Measurements from ENCODE around the gene GYPC. TPM values are rescaled to one million over a fixed set of nuclear protein-coding genes. Genes with fewer than 3 reads are reported as not detected.
"Not testable (repeated sequence)": the region's sequence is repeated elsewhere in the genome, so short reads cannot be mapped to it uniquely, and the experiment has no call there.

Gene GYPC
- total RNA-seq, 1 donor from 2014 or later: 102 TPM

- DNase-seq: no peak
Measured at GRCh38 chr2:126671488-126671887, 15.5 kb downstream of the GYPC start.

GRCh38 chr2:126672980-126673605, 17.1 kb downstream of the GYPC start:
- no peak for DNase-seq

DNA sequence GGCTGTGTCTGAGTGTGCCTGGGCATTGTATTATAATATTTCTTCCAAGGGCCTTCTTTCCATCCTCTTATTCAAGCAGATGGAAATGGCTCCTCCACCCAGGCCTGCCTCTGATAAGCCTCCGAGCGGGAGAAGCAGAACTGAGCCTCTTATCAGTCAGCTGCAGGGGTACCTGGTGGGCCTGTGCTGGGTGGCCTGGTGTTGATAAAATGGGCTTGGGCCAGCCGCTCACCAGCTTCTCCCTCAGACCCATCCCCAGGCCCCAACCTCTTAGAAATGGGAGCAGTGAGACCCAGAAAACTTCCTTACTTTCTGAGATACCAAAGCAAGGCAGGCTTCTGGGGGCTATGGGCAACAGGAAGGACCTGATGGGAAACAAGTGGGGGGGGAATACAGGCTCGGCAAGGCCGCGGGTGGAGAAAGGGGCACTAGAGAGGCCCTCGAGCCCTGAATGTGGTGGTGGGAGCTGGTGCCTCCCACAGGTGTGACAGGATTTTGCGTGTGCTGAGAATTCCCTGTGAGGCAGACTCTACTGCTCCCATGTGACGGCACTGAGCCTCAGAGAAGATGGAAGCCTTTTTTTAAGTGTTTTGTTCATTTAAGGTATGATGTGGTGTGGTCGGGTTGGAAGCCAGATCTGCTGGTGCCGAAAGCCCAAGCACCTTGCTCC, 18.3 kb downstream of the GYPC start:
- DNase-seq: no peak

GRCh38 chr2:126675637-126676036, 19.7 kb downstream of the GYPC start:
- DNase-seq: no peak

GRCh38 chr2:126676221-126677175, 20.5 kb downstream of the GYPC start:
- DNase-seq: no peak

DNA sequence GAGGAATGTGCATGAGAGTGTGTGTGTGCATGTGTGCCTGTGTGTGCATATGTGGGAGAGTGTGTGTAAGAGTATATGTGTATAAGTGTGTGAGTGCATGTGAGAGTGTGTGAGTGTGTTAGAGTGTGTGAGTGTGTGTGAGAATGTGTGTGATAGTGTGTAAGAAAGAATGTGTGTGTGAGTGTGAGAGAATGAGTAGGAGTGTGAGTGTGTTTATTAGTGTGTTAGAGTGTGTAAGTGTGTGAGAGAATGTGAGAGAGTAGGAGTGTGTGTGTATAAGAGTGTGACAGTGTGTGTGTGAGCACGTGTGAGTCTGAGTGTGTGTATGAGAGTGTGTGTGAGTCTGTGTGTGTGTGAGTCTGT, 21.2 kb downstream of the GYPC start:
- DNase-seq: no peak

DNA sequence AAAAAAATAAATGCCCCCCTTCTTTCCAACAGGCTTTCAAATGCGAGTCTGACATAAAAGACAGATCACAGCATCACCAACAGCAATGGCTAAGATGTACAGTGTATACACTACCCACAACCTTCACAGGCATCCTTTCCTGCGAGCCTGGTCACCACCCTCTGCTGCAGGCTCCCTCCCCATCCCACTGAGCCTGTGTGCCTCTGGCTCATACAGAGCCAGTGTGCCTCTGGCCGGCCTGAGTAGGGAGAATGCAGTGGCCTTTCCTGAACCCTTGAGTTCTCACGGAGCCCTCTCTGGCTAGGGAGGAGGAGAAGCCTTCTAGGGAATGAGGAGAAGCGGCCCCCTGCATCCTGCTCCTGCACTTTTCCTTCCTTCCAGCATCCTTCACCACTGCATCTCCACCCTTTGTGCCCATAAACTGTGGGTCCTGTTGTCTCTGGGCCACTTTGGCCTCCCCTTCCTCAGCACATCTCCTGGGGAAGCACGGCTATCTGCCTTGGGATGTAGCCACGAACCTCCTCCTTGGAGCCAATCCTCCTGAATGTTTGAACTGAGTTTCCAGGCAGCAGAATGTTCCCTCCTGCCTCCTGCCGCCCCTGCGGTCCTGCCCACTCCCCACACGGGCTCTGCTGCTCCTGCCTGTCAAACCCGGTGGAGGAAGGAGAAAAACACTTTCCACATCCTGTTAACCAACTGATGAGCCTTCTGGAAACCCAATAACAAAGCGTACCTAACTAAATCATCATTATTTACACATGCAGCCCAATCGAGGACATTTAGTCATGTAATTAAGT, 22.5 kb downstream of the GYPC start:
- DNase-seq: no peak

DNA sequence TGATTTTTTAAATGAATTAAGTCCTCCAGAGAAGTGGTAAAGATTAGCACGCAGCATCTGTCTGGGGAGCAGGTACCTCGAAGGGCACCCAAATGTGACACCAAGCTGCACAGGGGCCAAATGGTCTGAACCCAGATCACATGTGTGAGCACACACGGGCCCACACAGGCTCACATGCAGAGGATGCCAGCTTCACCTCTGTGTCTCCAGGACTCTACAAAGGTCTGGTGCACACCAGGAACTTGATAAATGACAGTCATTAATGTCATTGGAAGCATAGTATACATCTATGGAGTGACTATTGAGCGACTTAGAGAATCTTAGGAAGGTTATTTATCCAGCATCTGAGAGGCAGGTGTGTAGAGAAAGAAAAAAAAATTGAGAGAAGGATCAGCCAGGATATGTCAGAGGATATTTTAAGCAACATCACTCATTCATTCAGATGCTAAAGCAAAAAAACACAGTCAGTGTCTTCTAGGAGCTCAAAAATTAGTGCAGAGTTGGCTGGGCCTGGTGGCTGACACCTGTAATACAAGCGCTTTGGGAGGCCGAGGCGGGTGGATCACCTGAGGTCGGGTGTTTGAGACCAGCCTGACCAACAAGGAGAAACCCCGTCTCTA, 23.2 kb downstream of the GYPC start:
- DNase-seq: no peak

DNA sequence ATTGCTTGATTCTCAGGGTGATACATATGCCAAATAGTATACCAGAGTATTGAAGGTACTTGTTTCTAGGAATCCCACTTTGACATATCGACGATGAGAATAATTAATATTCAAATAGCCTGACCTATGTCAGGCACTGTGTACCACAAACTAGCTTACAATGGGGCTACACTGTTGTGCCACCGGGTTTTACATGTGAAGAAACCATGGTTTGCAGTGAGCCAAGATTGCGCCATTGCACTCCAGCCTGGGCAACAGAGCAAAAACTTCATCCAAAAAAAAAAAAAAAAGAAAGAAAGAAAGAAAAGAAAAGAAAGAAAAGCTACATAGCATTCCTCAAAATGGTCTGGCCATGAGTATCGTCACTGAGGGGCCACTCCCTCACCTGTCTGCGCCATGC, 25.5 kb downstream of the GYPC start:
- DNase-seq: no peak

GRCh38 chr2:126685629-126686028, 29.7 kb downstream of the GYPC start:
- no peak for DNase-seq

DNA sequence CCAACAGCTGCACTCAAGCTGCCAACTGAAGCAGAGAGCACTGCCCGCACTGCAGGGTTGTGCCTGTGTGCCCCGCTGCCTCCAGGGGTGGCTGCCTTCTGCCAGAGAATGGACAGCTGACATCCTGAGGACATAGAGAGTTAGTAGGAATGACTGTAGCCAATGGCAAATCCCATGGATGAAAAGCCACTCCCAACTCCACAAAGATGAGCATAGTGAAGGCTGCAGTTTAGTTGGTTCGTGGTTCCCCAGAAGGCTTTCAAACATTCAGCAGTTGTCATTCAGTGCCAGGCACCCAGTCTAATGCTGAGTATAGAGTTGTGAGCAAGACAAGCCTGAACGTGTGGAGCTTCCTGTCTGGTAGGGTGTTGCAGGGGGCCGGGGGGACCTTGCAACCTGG, 30.3 kb downstream of the GYPC start:
- no peak for DNase-seq

DNA sequence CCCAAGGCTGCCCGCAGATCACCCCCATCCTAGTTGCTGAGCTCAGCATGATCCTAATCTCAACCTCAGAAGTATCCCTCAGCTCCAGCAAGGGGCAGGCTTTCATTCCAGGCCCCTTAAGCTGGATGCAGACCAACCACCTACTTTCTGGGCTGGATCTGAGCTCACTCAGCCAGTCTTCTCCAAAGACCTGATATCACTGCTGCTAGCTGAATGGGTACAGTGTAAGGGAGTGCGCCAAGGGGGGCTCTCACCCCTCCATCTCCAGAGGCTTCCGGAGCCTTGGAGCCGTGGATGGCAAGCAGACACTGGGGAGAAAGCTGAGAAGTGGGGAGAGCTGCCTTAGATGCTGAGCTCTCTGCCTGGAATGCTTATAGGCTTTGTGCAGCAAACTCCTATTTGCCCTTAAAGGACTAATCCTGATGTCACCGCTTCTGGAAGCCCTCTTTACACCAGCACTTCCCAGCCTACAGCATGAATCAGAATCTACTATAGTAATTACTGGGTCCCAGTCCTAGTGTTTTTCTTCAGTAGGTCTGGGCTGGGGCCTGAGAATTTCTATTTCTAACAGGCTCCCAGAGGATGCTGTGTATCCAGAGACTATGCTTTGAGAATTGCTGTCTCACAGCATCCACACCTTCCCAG, 31.0 kb downstream of the GYPC start:
- no peak for DNase-seq

DNA sequence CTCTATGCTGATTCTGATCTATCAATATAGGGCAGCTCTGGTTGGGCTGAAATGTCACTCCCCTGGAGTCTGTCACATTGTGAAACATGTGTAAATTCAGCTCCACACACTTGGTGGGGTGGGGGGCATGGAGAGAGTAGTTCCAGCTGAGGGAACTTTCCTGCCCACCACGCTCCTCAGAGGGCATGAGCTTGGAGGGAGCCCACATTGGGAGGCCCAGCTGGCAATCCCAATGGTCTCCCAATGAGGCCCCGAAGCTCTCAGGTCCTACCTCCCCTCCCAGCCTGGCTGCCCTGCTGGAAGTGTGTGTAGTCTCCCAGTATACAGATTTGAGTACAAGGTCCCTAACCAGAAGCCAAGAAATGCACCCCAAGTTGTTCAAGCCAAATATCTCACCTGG, 31.5 kb downstream of the GYPC start:
- DNase-seq: no peak

GRCh38 chr2:126688594-126688993, 32.6 kb downstream of the GYPC start:
- DNase-seq: not testable (repeated sequence)

DNA sequence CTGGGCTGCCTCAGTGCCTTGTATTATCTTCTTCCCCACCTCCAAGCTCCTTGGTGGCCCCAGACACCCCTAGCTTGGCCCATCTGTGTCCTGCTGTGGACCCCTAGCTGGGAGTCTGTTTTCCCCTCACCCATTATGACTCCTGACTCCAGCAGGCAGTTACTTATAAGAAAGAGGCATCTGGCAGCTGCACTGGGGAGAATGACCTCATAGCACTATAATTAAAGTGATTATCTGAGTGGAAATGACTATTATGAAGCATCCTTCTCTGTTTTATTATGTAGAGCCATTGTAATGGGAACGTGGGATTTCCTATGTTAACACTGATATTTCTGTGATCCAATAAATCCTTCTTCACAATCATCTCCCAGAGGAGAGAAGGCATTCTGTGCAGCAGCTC, 36.3 kb downstream of the GYPC start:
- not testable (repeated sequence) for DNase-seq

DNA sequence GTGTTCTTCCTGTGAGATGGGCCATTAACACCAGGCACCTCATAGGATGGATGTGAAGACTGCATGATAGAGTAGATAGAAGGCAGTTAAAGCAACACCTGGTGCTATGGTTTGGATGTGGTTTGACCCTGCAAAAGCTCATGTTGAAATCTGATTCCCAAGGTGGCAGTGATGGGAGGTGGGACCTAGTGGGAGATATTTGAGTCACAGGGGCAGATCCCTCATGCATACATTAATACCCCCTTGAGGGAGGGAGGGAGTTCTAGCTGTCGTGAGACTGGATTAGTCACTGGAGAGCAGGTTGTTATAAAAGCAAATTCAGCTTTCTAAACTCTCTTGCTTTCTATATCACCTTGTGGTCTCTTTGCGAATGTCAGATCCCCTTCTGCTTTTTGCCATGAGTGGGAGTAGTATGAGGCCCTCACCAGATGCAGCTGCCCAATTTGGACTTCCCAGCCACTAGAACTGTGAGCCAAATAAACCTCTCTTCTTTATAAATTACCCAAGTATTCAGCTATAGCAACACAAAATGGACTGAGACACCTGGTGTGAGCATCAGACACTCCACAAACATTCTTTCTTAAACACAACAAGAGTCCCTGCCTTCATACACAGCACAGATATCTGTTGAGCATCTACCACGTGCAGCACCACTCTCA, 37.1 kb downstream of the GYPC start:
- not testable (repeated sequence) for DNase-seq

- DNase-seq: no peak
Measured at GRCh38 chr2:126696644-126697520, 40.9 kb downstream of the GYPC start.

- no peak for DNase-seq
Measured at GRCh38 chr2:126698376-126698775, 42.4 kb downstream of the GYPC start.

- no peak for DNase-seq
Measured at GRCh38 chr2:126699018-126699417, 43.1 kb downstream of the GYPC start.
